Upper lobe of left lung (tissue), 6 donors: Measurements from ENCODE around the gene TNNT2. TPM values are rescaled to one million over a fixed set of nuclear protein-coding genes. Genes with fewer than 3 reads are reported as not detected.

ENCODE experiments used
- ATAC-seq, 2 donors: fragments of 200-7000 bp; cut with Tn5 transposase; one replicate each; pipeline ENCODE4 v1.9.1; 2022; ENCODE audit warnings: mild to moderate bottlenecking in 2 of 2, moderate library complexity in 2 of 2; ENCODE audit not compliant: low FRiP score in 2 of 2
- DNase-seq, 2 donors: peaks; one replicate each; pipeline ENCODE4 v3.0.0-alpha.2; 2019 to 2020
- H3K27ac ChIP-seq, 4 donors: fragments of 200-600 bp; sonication (generic); one replicate each; pipeline ENCODE4 v1.5.1; 2016 to 2019
- H3K27me3 ChIP-seq, 4 donors: fragments of 200-600 bp; sonication (generic); one replicate each; pipeline ENCODE4 v1.5.1; 2017 to 2019
- H3K36me3 ChIP-seq, 4 donors: fragments of 200-600 bp; sonication (generic); one replicate each; pipeline ENCODE4 v1.5.1; 2016 to 2019
- H3K4me1 ChIP-seq, 4 donors: fragments of 200-600 bp; sonication (generic); one replicate each; pipeline ENCODE4 v1.5.1; 2018 to 2019
- H3K4me3 ChIP-seq, 4 donors: fragments of 200-600 bp; sonication (generic); one replicate each; pipeline ENCODE4 v1.5.1; 2017 to 2019; ENCODE audit warnings: mild to moderate bottlenecking in 2 of 4, moderate library complexity in 1 of 4
- H3K9me3 ChIP-seq, 4 donors: fragments of 200-600 bp; sonication (generic); one replicate each; pipeline ENCODE4 v1.5.1; 2018 to 2019
- CTCF ChIP-seq, 6 experiments: fragments of 450-650 bp in 4 of 6; fragments of 200-600 bp in 2 of 6; sonication (generic) in 2 of 6; IDR thresholded peaks; one replicate each; pipeline ENCODE4 v1.5.1; 2016 to 2019; ENCODE audit warnings: antibody characterized with exemption in 6 of 6
- EP300 ChIP-seq, 4 donors: sonication (generic); formaldehyde crosslinking; IDR thresholded peaks; one replicate each; pipeline ENCODE4 v1.5.1; 2017; ENCODE audit warnings: antibody characterized with exemption in 4 of 4, control low read depth in 2 of 4
- POLR2A ChIP-seq, 4 donors: fragments of 450-650 bp; IDR thresholded peaks; one replicate each; pipeline ENCODE4 v1.5.1; 2016 to 2017; ENCODE audit warnings: antibody characterized with exemption in 4 of 4, mild to moderate bottlenecking in 2 of 4
- POLR2AphosphoS5 ChIP-seq, 2 donors: sonication (generic); formaldehyde crosslinking; IDR thresholded peaks; one replicate each; pipeline ENCODE4 v1.5.1; 2017; ENCODE audit warnings: antibody characterized with exemption in 2 of 2
- WGBS, 2 donors: methylation state at CpG; one replicate each; pipeline ENCODE4 v1.1.5; 2017 to 2018; 5-methylcytosine and 5-hydroxymethylcytosine counted together
- total RNA-seq, 6 donors: library from RNA; depleted of rRNA in 4 of 6; stranded (reverse); fragments of >200 nt in 4 of 6; gene quantifications; one replicate each; pipeline versions ENCODE4 v1.1.0 to v1.2.1, GENCODE V29; 2016 to 2021
- donor health status: DM: no; HTN: no; CAD: no; lungs with moderate emphysema.
- donor health status: DM: no; HTN: yes; CAD: no; lungs with severe emphysema.

The TNNT2 gene
- total RNA-seq, 6 donors from 2014 or later, result 2.0 to 31.4 (median 6.4) TPM

- Histone ChIP-seq H3K9me3 (no peaks in the 10 kb centered on the region), H3K27me3 (no peaks in the 10 kb centered on the region), H3K27ac (no peak overlapping the region), H3K4me1 (no peaks in the 10 kb centered on the region), H3K36me3 (no peaks in the 10 kb centered on the region), H3K4me3 (no peak overlapping the region)
- TF ChIP-seq EP300 (IDR thresholded peaks at IDR 0.05), result no peak
- TF ChIP-seq POLR2A (IDR thresholded peaks at IDR 0.05), result no peak
- TF ChIP-seq POLR2AphosphoS5 (IDR thresholded peaks at IDR 0.05), result no peak
- TF ChIP-seq CTCF (IDR thresholded peaks at IDR 0.05), result no peak
- no peak for ATAC-seq
- DNase-seq, result no peak
- WGBS, 2 donors, result 79 to 81% methylated on average over 10 to 12 of the region's 12 CpGs
Measured at GRCh38 chr1:201419746-201420607, 42.5 kb upstream of the TNNT2 start.

GRCh38 chr1:201419256-201419655 lies 41.8 kb upstream of the TNNT2 start:
- H3K27ac ChIP-seq, result no peak overlapping the region
- H3K4me1 ChIP-seq, result no peaks in the 10 kb centered on the region
- no peak for ATAC-seq
- 82 to 89% methylated on average over 4 of the region's 4 CpGs for WGBS, 2 donors
- no peak for TF ChIP-seq EP300 (IDR thresholded peaks at IDR 0.05)
- TF ChIP-seq POLR2AphosphoS5 (IDR thresholded peaks at IDR 0.05), result no peak
- TF ChIP-seq POLR2A (IDR thresholded peaks at IDR 0.05), result no peak
- TF ChIP-seq CTCF (IDR thresholded peaks at IDR 0.05), result no peak
- H3K4me3 ChIP-seq, result no peak overlapping the region
- H3K9me3 ChIP-seq, result no peaks in the 10 kb centered on the region
- no peaks in the 10 kb centered on the region for H3K27me3 ChIP-seq
- no peak for DNase-seq
- no peaks in the 10 kb centered on the region for H3K36me3 ChIP-seq

GRCh38 chr1:201418461-201418860 lies 41.0 kb upstream of the TNNT2 start:
- H3K27ac ChIP-seq, result no peak overlapping the region
- no peak for TF ChIP-seq POLR2A (IDR thresholded peaks at IDR 0.05)
- TF ChIP-seq CTCF (IDR thresholded peaks at IDR 0.05), result no peak
- TF ChIP-seq POLR2AphosphoS5 (IDR thresholded peaks at IDR 0.05), result no peak
- no peak for TF ChIP-seq EP300 (IDR thresholded peaks at IDR 0.05)
- DNase-seq, result no peak
- H3K4me1 ChIP-seq, result no peaks in the 10 kb centered on the region
- H3K36me3 ChIP-seq, result no peaks in the 10 kb centered on the region
- H3K9me3 ChIP-seq, result no peaks in the 10 kb centered on the region
- ATAC-seq, result no peak
- WGBS, 2 donors, result 78 to 87% methylated on average over 3 of the region's 3 CpGs
- H3K27me3 ChIP-seq, result no peaks in the 10 kb centered on the region
- no peak overlapping the region for H3K4me3 ChIP-seq

GRCh38 chr1:201414051-201414738 lies 36.7 kb upstream of the TNNT2 start:
- Histone ChIP-seq H3K9me3 (no peaks in the 10 kb centered on the region), H3K27ac (no peak overlapping the region), H3K36me3 (no peaks in the 10 kb centered on the region), H3K4me1 (no peaks in the 10 kb centered on the region), H3K4me3 (no peak overlapping the region), H3K27me3 (no peaks in the 10 kb centered on the region)
- no peak for ATAC-seq
- no peak for TF ChIP-seq EP300 (IDR thresholded peaks at IDR 0.05)
- TF ChIP-seq POLR2AphosphoS5 (IDR thresholded peaks at IDR 0.05), result no peak
- TF ChIP-seq CTCF (IDR thresholded peaks at IDR 0.05), result no peak
- no peak for TF ChIP-seq POLR2A (IDR thresholded peaks at IDR 0.05)
- WGBS, 2 donors, result 94 to 95% methylated on average over 13 to 15 of the region's 15 CpGs
- no peak for DNase-seq
